Measurements from ENCODE around the gene PPARGC1A. TPM values are rescaled to one million over a fixed set of nuclear protein-coding genes. Genes with fewer than 3 reads are reported as not detected.

The PPARGC1A gene
- polyA plus RNA-seq, 1 experiment, result 0.73 TPM

- no peaks in the 10 kb centered on the region for H3K27me3 ChIP-seq (ENCODE audit: control insufficient read depth, insufficient read depth, low read length)
- no peak overlapping the region for H3K27ac ChIP-seq (ENCODE audit: low read depth, low read length)
- no peak overlapping the region for H3K4me3 ChIP-seq (ENCODE audit: low read depth, low read length)
- CTCF ChIA-PET, result no interaction called here
- DNase-seq (ENCODE audit: low read depth, low spot score), result no peak
- no peaks in the 10 kb centered on the region for H3K9me3 ChIP-seq (ENCODE audit: control insufficient read depth, insufficient read depth, low read length)
- TF ChIP-seq CTCF (IDR thresholded peaks at IDR 0.05; ENCODE audit: low read depth, low read length), result no peak
- POLR2A ChIA-PET, result no interaction called here
Observed at GRCh38 chr4:23878246-23878891, 11.5 kb downstream of the PPARGC1A start.

DNA sequence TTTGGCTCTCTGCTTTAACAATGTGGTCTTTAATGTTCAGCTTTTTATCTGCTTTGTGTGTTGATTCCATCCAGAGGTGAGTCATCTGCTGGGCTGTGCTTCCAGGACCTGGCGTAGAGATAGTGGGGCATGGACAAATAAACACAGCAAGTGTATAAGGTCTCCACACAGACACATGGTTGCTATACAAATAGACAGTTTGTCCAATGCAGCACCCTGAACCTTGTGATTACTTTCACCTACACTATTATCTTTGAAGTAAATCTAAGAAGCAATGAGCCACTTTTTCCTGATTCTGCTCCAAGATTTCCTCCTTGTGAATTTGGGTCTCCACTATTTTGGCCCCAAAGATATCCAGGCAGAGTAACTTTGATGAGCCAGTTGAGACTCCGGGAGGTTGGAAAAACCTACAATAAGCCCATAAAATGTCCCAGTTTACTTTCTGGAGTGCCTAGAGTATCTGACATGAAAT is 12.1 kb downstream of the PPARGC1A start:
- Histone ChIP-seq H3K27me3 (ENCODE audit: control insufficient read depth, insufficient read depth, low read length) (no peaks in the 10 kb centered on the region), H3K9me3 (ENCODE audit: control insufficient read depth, insufficient read depth, low read length) (no peaks in the 10 kb centered on the region), H3K4me3 (ENCODE audit: low read depth, low read length) (no peak overlapping the region), H3K27ac (ENCODE audit: low read depth, low read length) (no peak overlapping the region)
- no peak for DNase-seq (ENCODE audit: low read depth, low spot score)
- TF ChIP-seq CTCF (IDR thresholded peaks at IDR 0.05; ENCODE audit: low read depth, low read length), result no peak
- ChIA-PET CTCF (no interaction called here), POLR2A (no interaction called here)

GRCh38 chr4:23876418-23877089 is 13.3 kb downstream of the PPARGC1A start:
- Histone ChIP-seq H3K27me3 (ENCODE audit: control insufficient read depth, insufficient read depth, low read length) (peaks cover 7% of the 10 kb centered on the region), H3K4me3 (ENCODE audit: low read depth, low read length) (no peak overlapping the region), H3K27ac (ENCODE audit: low read depth, low read length) (no peak overlapping the region), H3K9me3 (ENCODE audit: control insufficient read depth, insufficient read depth, low read length) (no peaks in the 10 kb centered on the region)
- no peak for DNase-seq (ENCODE audit: low read depth, low spot score)
- POLR2A ChIA-PET, result no interaction called here
- TF ChIP-seq CTCF (IDR thresholded peaks at IDR 0.05; ENCODE audit: low read depth, low read length), result no peak
- CTCF ChIA-PET, result interaction anchor here (0.6 kb wide), 2 partner anchors 453 to 810 kb away, joined by 4 to 5 read pairs; no protein-coding TSS in a partner anchor

DNA sequence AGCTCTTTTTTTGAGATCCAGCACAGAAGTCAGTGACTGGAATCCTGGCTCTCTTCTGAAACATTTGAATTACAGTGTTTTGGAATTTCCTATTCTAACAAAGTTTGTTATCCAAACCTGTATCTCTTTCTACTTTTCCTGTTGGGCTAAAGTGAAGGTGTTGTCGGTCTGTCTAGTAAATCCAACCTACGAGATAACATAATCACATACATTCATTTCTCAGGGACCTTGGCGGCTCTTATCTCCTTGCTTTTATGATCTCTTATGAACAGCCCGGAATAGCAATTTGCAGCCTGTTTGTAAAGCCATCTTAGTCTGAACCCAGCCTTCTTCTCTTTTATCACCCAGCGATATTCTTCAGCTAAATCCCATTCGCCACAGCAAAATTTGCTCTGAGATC is 14.5 kb downstream of the PPARGC1A start:
- DNase-seq (ENCODE audit: low read depth, low spot score), result no peak
- Histone ChIP-seq H3K4me3 (ENCODE audit: low read depth, low read length) (no peak overlapping the region), H3K9me3 (ENCODE audit: control insufficient read depth, insufficient read depth, low read length) (no peaks in the 10 kb centered on the region), H3K27me3 (ENCODE audit: control insufficient read depth, insufficient read depth, low read length) (peaks cover 13% of the 10 kb centered on the region), H3K27ac (ENCODE audit: low read depth, low read length) (no peak overlapping the region)
- ChIA-PET CTCF (interaction anchor here (1.1 to 1.5 kb wide), 3 partner anchors 19 to 543 kb away, joined by 3 to 4 read pairs (median 3); no protein-coding TSS in a partner anchor), POLR2A (no interaction called here)
- TF ChIP-seq CTCF (IDR thresholded peaks at IDR 0.05; ENCODE audit: low read depth, low read length), result no peak

GRCh38 chr4:23874536-23874901 is 15.3 kb downstream of the PPARGC1A start:
- no peak for DNase-seq (ENCODE audit: low read depth, low spot score)
- Histone ChIP-seq H3K4me3 (ENCODE audit: low read depth, low read length) (no peak overlapping the region), H3K9me3 (ENCODE audit: control insufficient read depth, insufficient read depth, low read length) (no peaks in the 10 kb centered on the region), H3K27me3 (ENCODE audit: control insufficient read depth, insufficient read depth, low read length) (peaks cover 13% of the 10 kb centered on the region), H3K27ac (ENCODE audit: low read depth, low read length) (no peak overlapping the region)
- ChIA-PET POLR2A (interaction anchor here (0.7 kb wide), 1 partner anchor 352 kb away, joined by 4 read pairs; no protein-coding TSS in a partner anchor), CTCF (interaction anchor here (1.1 to 1.5 kb wide), 3 partner anchors 18 to 544 kb away, joined by 3 to 4 read pairs (median 3); no protein-coding TSS in a partner anchor)
- TF ChIP-seq CTCF (IDR thresholded peaks at IDR 0.05; ENCODE audit: low read depth, low read length), result no peak
